ENCODE results near the gene PSG5.
"Not testable (repeated sequence)": the region's sequence is repeated elsewhere in the genome, so short reads cannot be mapped to it uniquely, and the experiment has no call there.

- TF ChIP-seq CTCF (IDR thresholded peaks at IDR 0.05); ETV6 (CRISPR knock-in tag; IDR thresholded peaks at IDR 0.05); TCF7 (CRISPR knock-in tag; IDR thresholded peaks at IDR 0.05; ENCODE audit: low read depth); MAX (CRISPR knock-in tag; IDR thresholded peaks at IDR 0.05); ATF2 (CRISPR knock-in tag; IDR thresholded peaks at IDR 0.05; ENCODE audit: borderline replicate concordance, low read depth); HMGXB4 (CRISPR knock-in tag; IDR thresholded peaks at IDR 0.05); JUN (CRISPR knock-in tag; IDR thresholded peaks at IDR 0.05); NR2C2 (CRISPR knock-in tag; IDR thresholded peaks at IDR 0.05); ZNF416 (CRISPR knock-in tag; IDR thresholded peaks at IDR 0.05); E2F1 (CRISPR knock-in tag; IDR thresholded peaks at IDR 0.05); ELF4 (CRISPR knock-in tag; IDR thresholded peaks at IDR 0.05; ENCODE audit: low read depth): not testable (repeated sequence)
Observed at GRCh38 chr19:43127336-43127735, 59.0 kb downstream of the PSG5 start.

All from WTC11 (cell line).